HEK293T (cell line): Measurements from ENCODE around the gene DOCK2.

Source experiments
- CTBP1 ChIP-seq: fragments of 450-650 bp; IDR thresholded peaks from 2 replicates; pipeline ENCODE4 v1.6.1; 2016; ENCODE audit warnings: borderline replicate concordance
- NFRKB ChIP-seq: fragments of 450-650 bp; IDR thresholded peaks from 2 replicates; pipeline ENCODE4 v1.6.1; 2016; ENCODE audit warnings: mild to moderate bottlenecking, moderate library complexity

DNA sequence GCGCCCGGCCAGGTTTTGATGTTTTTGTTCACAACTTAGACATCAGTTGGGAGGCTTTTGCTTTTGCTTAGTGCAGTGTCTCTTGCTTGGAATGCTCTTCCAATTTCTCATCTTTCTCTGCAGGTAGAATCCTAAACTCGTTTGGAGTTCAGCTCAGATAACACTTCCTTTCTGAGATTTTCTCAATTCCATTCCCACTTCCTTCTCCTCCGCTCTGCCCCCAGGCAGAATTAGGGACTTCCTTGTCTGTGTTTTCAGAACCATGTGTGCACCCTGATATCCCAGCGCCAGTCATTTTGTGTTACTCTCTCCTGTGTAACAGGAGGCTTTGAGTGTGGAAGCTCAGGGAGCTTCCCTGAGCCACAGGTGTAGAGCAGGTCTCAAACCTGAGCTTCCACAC lies 172.2 kb downstream of the DOCK2 start:
- TF ChIP-seq CTBP1, result no peak
- TF ChIP-seq NFRKB, result no peak
